Testis (tissue), 2 donors: ENCODE measurements around the gene PTRH1.
"Not testable (repeated sequence)": the region's sequence is repeated elsewhere in the genome, so short reads cannot be mapped to it uniquely, and the experiment has no call there.

Source experiments
- POLR2A ChIP-seq: fragments of 450-650 bp; IDR thresholded peaks from one replicate; pipeline ENCODE4 v1.6.1; 2017; ENCODE audit warnings: antibody characterized with exemption, mild to moderate bottlenecking, moderate library complexity
- TF ChIP-seq, protein P1 (sequence below), 3 experiments: fragments of 450-650 bp in 2 of 3; fragments of 200-600 bp in 1 of 3; sonication (generic) in 1 of 3; IDR thresholded peaks; one replicate each; pipeline ENCODE4 v1.5.1; 2016 to 2019; ENCODE audit warnings: antibody characterized with exemption in 3 of 3, mild to moderate bottlenecking in 2 of 3, moderate library complexity in 1 of 3

GRCh38 chr9:127756776-127757175 lies 41.3 kb upstream of the PTRH1 start:
- TF ChIP-seq, protein P1, sequence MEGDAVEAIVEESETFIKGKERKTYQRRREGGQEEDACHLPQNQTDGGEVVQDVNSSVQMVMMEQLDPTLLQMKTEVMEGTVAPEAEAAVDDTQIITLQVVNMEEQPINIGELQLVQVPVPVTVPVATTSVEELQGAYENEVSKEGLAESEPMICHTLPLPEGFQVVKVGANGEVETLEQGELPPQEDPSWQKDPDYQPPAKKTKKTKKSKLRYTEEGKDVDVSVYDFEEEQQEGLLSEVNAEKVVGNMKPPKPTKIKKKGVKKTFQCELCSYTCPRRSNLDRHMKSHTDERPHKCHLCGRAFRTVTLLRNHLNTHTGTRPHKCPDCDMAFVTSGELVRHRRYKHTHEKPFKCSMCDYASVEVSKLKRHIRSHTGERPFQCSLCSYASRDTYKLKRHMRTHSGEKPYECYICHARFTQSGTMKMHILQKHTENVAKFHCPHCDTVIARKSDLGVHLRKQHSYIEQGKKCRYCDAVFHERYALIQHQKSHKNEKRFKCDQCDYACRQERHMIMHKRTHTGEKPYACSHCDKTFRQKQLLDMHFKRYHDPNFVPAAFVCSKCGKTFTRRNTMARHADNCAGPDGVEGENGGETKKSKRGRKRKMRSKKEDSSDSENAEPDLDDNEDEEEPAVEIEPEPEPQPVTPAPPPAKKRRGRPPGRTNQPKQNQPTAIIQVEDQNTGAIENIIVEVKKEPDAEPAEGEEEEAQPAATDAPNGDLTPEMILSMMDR (IDR thresholded peaks at IDR 0.05), result not testable (repeated sequence)
- TF ChIP-seq POLR2A, result not testable (repeated sequence)
